Astrocyte (in vitro differentiated cells and primary cell): ENCODE results near the gene RHBDL1. TPM values are rescaled to one million over a fixed set of nuclear protein-coding genes. Genes with fewer than 3 reads are reported as not detected.

Experiments used
- DNase-seq: peaks from one replicate; pipeline ENCODE4 v3.0.0-alpha.2; 2010; ENCODE audit warnings: low read depth
- FAIRE-seq: peaks from 2 replicates; lab custom pipeline; 2011; peaks lifted over from hg19 to GRCh38; lab: Jason Lieb, UNC
- H2AFZ ChIP-seq: 2 replicates; pipeline ENCODE4 v1.6.0; 2012; ENCODE audit warnings: low read depth, low read length, inconsistent platforms
- H3K27ac ChIP-seq: 2 replicates; pipeline ENCODE4 v1.5.1; 2011; ENCODE audit warnings: low read depth, low read length, inconsistent platforms
- H3K27me3 ChIP-seq: 2 replicates; pipeline ENCODE4 v1.6.0; 2011; ENCODE audit warnings: low read length, inconsistent platforms; ENCODE audit not compliant: insufficient read depth
- H3K36me3 ChIP-seq: 2 replicates; pipeline ENCODE4 v1.5.1; 2011; ENCODE audit warnings: low read length, inconsistent platforms; ENCODE audit not compliant: insufficient read depth
- H3K4me1 ChIP-seq: 2 replicates; pipeline ENCODE4 v1.5.1; 2011; ENCODE audit warnings: low read length, inconsistent platforms; ENCODE audit not compliant: insufficient read depth
- H3K4me2 ChIP-seq: 2 replicates; pipeline ENCODE4 v1.6.0; 2012; ENCODE audit warnings: low read length, inconsistent platforms
- H3K4me3 ChIP-seq: 2 replicates; pipeline ENCODE4 v1.5.1; 2011; ENCODE audit warnings: low read depth, mild to moderate bottlenecking, low read length, inconsistent platforms; ENCODE audit not compliant: insufficient read depth
- H3K79me2 ChIP-seq: 2 replicates; pipeline ENCODE4 v1.6.0; 2012; ENCODE audit warnings: mild to moderate bottlenecking, low read length, inconsistent platforms; ENCODE audit not compliant: insufficient read depth
- H3K9ac ChIP-seq: 2 replicates; pipeline ENCODE4 v1.6.0; 2012; ENCODE audit warnings: mild to moderate bottlenecking, low read length, inconsistent platforms
- H3K9me3 ChIP-seq: 2 replicates; pipeline ENCODE4 v1.5.1; 2012; ENCODE audit warnings: low read depth, mild to moderate bottlenecking, low read length, inconsistent platforms; ENCODE audit not compliant: insufficient read depth
- H4K20me1 ChIP-seq: 2 replicates; pipeline ENCODE4 v1.6.0; 2012; ENCODE audit warnings: low read length, inconsistent platforms; ENCODE audit not compliant: insufficient read depth
- H3K27ac Mint-ChIP-seq: one replicate; pipeline ENCODE4 v1.8.0; 2021; ENCODE audit warnings: mild to moderate bottlenecking, mixed read lengths; ENCODE audit not compliant: unreplicated experiment
- H3K27me3 Mint-ChIP-seq: one replicate; pipeline ENCODE4 v1.8.0; 2021; ENCODE audit warnings: low read depth, mixed read lengths; ENCODE audit not compliant: unreplicated experiment
- H3K36me3 Mint-ChIP-seq: one replicate; pipeline ENCODE4 v1.8.0; 2021; ENCODE audit warnings: low read depth, mixed read lengths; ENCODE audit not compliant: unreplicated experiment
- H3K4me1 Mint-ChIP-seq: one replicate; pipeline ENCODE4 v1.8.0; 2021; ENCODE audit warnings: low read depth, mixed read lengths; ENCODE audit not compliant: unreplicated experiment
- H3K4me3 Mint-ChIP-seq: one replicate; pipeline ENCODE4 v1.8.0; 2021; ENCODE audit warnings: mild to moderate bottlenecking, moderate library complexity, mixed read lengths; ENCODE audit not compliant: unreplicated experiment
- H3K9me3 Mint-ChIP-seq: one replicate; pipeline ENCODE4 v1.8.0; 2021; ENCODE audit warnings: mild to moderate bottlenecking, mixed read lengths; ENCODE audit not compliant: unreplicated experiment
- EZH2 ChIP-seq: IDR thresholded peaks from 2 replicates; pipeline ENCODE4 v1.6.1; 2012; ENCODE audit warnings: mild to moderate bottlenecking, low read length, inconsistent platforms; ENCODE audit not compliant: insufficient read depth
- total RNA-seq: library from RNA; stranded (reverse); gene quantifications from 2 replicates; pipeline ENCODE4 v1.2.1, GENCODE V29; 2021
- TF ChIP-seq, protein P1 (sequence below): IDR thresholded peaks from 2 replicates; pipeline ENCODE4 v1.5.1; 2011; ENCODE audit warnings: low read depth, mild to moderate bottlenecking, inconsistent platforms, low read length, moderate library complexity; ENCODE audit not compliant: insufficient read depth

The RHBDL1 gene
- total RNA-seq, 1 donor from 2014 or later, result 4.9 TPM

DNA sequence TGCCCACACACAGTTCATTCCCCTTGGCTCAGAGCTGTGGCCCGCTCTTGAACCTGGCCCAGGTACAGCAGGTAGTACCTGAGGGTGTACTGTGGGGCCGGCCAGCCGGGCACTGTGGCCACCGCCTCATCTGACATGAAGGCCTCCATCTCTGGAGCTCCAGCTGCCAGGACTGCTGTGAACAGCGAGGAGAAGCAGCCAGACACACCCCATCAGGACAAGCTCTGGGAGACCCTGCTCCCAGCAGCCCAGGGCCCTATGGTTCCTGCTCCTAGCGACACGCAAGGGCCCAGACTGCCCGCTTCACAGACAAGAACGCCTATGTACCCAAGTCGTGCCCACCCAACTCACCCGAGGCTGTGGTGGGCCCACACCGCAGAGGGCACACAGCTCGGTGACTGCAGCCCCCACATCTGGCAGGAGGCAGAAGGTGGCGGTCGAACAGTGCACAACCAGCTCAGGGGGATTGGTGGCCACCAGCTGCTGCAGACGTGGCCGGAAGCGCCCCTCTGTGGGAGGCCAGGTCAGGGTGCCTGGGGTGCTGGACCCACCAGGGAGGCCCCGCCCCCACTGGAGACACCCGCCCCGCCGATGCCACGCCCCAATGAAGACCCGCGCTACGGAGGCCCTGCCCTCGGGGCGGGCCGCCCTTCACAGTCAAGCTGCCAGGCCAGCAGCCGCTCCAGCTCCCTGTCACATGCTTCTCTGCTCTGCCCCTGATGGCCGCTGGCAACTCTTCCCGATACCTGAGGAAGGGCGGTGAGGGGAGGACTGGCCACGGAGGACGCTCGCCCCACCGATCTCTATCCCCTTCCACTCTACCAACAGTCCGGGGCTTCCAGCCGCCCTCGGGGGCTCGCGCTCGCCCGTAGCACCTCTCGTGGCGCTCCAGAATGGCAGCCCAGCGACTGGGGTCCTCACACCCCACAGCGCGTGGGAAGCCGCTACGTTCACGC lies 3.7 kb downstream of the RHBDL1 start:
- peaks cover 37% of the 10 kb centered on the region for H3K4me1 ChIP-seq
- H3K4me3 ChIP-seq, result peak overlapping the region; percentile 50
- peak overlapping the region; percentile 48 for H3K9ac ChIP-seq
- Mint-ChIP-seq H3K4me3 (peak overlapping the region; percentile 80), H3K27me3 (no peaks in the 10 kb centered on the region), H3K27ac (no peak overlapping the region), H3K9me3 (no peaks in the 10 kb centered on the region), H3K36me3 (peaks cover 9% of the 10 kb centered on the region), H3K4me1 (peaks cover 12% of the 10 kb centered on the region)
- H3K27ac ChIP-seq, result no peak overlapping the region
- H4K20me1 ChIP-seq, result peaks cover 47% of the 10 kb centered on the region
- H3K9me3 ChIP-seq, result no peaks in the 10 kb centered on the region
- DNase-seq (peak; percentile 21), FAIRE-seq (no peak)
- no peak for TF ChIP-seq EZH2
- TF ChIP-seq, protein P1, sequence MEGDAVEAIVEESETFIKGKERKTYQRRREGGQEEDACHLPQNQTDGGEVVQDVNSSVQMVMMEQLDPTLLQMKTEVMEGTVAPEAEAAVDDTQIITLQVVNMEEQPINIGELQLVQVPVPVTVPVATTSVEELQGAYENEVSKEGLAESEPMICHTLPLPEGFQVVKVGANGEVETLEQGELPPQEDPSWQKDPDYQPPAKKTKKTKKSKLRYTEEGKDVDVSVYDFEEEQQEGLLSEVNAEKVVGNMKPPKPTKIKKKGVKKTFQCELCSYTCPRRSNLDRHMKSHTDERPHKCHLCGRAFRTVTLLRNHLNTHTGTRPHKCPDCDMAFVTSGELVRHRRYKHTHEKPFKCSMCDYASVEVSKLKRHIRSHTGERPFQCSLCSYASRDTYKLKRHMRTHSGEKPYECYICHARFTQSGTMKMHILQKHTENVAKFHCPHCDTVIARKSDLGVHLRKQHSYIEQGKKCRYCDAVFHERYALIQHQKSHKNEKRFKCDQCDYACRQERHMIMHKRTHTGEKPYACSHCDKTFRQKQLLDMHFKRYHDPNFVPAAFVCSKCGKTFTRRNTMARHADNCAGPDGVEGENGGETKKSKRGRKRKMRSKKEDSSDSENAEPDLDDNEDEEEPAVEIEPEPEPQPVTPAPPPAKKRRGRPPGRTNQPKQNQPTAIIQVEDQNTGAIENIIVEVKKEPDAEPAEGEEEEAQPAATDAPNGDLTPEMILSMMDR, result no peak
- H3K36me3 ChIP-seq, result peaks cover 3% of the 10 kb centered on the region
- no peaks in the 10 kb centered on the region for H3K27me3 ChIP-seq
- H2AFZ ChIP-seq, result peak overlapping the region; percentile 83
- H3K79me2 ChIP-seq, result peaks cover 37% of the 10 kb centered on the region
- H3K4me2 ChIP-seq, result peak overlapping the region; percentile 88

DNA sequence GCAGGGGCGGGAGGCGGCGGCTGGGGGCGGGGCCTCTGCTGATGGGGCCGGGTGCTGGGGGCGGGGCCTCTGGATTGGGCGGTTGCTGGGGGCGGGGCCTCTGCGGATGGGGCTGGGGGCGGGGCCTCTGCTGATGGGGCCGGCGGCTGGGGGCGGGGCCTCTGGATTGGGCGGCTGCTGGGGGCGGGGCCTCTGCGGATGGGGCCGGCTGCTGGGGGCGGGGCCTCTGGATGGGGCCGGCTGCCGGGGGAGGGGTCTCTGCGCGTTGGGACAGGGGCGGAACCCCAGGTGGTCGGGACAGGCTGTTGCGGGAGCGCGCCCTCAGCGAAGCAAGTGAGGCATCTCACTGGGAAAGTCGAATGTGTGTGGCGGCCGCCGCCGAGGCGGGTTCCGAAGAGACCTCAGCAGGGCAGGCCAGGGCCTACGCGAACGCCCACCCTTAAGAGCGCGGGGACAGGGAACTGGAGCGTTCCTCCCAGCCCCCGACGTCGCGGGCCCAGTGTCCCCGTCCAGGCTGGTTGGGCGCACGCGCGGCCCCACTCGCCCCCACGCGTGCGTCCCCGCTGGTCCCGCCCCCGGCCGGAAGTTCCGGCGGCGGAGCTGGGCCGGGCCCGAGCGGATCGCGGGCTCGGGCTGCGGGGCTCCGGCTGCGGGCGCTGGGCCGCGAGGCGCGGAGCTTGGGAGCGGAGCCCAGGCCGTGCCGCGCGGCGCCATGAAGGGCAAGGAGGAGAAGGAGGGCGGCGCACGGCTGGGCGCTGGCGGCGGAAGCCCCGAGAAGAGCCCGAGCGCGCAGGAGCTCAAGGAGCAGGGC lies 4.5 kb downstream of the RHBDL1 start, which contains the start of gene STUB1:
Gene STUB1 (plus strand): TSS at position 597 of the 811 bp plus-strand sequence. CDS start 116 bp downstream, at position 713.
- no peaks in the 10 kb centered on the region for H3K9me3 ChIP-seq
- Mint-ChIP-seq H3K4me3 (peak within 1 kb of the TSS; percentile 89), H3K27ac (peak within 1 kb of the TSS; percentile 87), H3K27me3 (no peaks in the 10 kb centered on the region), H3K4me1 (peaks cover 12% of the 10 kb centered on the region), H3K9me3 (no peaks in the 10 kb centered on the region), H3K36me3 (peaks cover 9% of the 10 kb centered on the region)
- H3K4me2 ChIP-seq, result peak within 1 kb of the TSS; percentile 98
- peaks cover 42% of the 10 kb centered on the region for H3K79me2 ChIP-seq
- TF ChIP-seq, protein P1, result no peak
- TF ChIP-seq EZH2, result no peak
- H4K20me1 ChIP-seq, result peaks cover 38% of the 10 kb centered on the region
- peak within 1 kb of the TSS; percentile 93 for H2AFZ ChIP-seq
- H3K36me3 ChIP-seq, result peaks cover 3% of the 10 kb centered on the region
- H3K4me3 ChIP-seq, result peak within 1 kb of the TSS; percentile 78
- DNase-seq (peak; percentile 67), FAIRE-seq (no peak)
- peaks cover 35% of the 10 kb centered on the region for H3K4me1 ChIP-seq
- H3K9ac ChIP-seq, result peak within 1 kb of the TSS; percentile 90
- H3K27ac ChIP-seq, result peak within 1 kb of the TSS; percentile 70
- no peaks in the 10 kb centered on the region for H3K27me3 ChIP-seq
